Fibroblast of skin of right biceps (primary cell): ENCODE measurements around the gene NCCRP1.

Experiments used
- DNase-seq: peaks from one replicate; pipeline ENCODE4 v3.0.0-alpha.2; 2013

Gene NCCRP1

GRCh38 chr19:39166571-39167391 is 30.0 kb upstream of the NCCRP1 start:
- DNase-seq = no peak

- no peak for DNase-seq
Observed at GRCh38 chr19:39167461-39168257, 29.1 kb upstream of the NCCRP1 start.

GRCh38 chr19:39168258-39169142 is 28.3 kb upstream of the NCCRP1 start:
- DNase-seq = no peak

- DNase-seq = no peak
Observed at GRCh38 chr19:39169143-39169810, 27.5 kb upstream of the NCCRP1 start.

- no peak for DNase-seq
Observed at GRCh38 chr19:39170386-39171231, 26.2 kb upstream of the NCCRP1 start.

GRCh38 chr19:39171479-39172465 is 25.0 kb upstream of the NCCRP1 start:
- no peak for DNase-seq

GRCh38 chr19:39172700-39173501 is 23.9 kb upstream of the NCCRP1 start:
- no peak for DNase-seq

- DNase-seq = no peak
Observed at GRCh38 chr19:39173502-39173991, 23.2 kb upstream of the NCCRP1 start.

GRCh38 chr19:39174142-39174541 is 22.6 kb upstream of the NCCRP1 start:
- no peak for DNase-seq

- no peak for DNase-seq
Observed at GRCh38 chr19:39174558-39175544, 21.9 kb upstream of the NCCRP1 start.

GRCh38 chr19:39175564-39175963 is 21.2 kb upstream of the NCCRP1 start:
- no peak for DNase-seq

- DNase-seq = no peak
Observed at GRCh38 chr19:39177110-39177699, 19.6 kb upstream of the NCCRP1 start.

GRCh38 chr19:39177736-39178135 is 19.0 kb upstream of the NCCRP1 start:
- DNase-seq = no peak

- no peak for DNase-seq
Observed at GRCh38 chr19:39178296-39179006, 18.3 kb upstream of the NCCRP1 start.

- no peak for DNase-seq
Observed at GRCh38 chr19:39179754-39180153, 17.0 kb upstream of the NCCRP1 start.

GRCh38 chr19:39180749-39181148 is 16.0 kb upstream of the NCCRP1 start:
- DNase-seq = no peak
